ENCODE results near the gene F13A1. TPM values are rescaled to one million over a fixed set of nuclear protein-coding genes. Genes with fewer than 3 reads are reported as not detected.

F13A1 gene
- total RNA-seq, 2 donors from 2014 or later = 3.5 to 24.5 TPM

DNA sequence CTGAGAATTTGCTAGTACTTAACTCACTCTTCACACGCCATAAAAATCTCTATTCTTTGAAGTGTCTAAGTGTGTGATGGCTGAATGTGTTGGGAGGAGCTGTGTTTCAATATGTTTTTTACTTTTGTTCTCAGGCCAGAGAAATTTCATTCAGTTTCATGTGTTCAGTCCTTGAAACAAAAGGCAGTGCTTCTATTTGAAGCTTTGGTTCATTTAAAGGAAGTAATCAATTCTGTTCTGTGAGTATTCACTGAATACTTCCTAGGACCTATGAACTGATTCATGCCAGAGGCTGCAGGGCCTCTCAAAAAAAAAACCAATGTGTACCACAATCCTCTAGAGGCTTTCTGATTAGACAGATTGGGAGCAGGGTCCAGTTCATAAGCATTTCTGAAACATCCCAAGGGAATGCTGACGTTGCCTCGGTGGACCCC lies 12.4 kb upstream of the F13A1 start:
- Histone ChIP-seq H3K27me3 (replicated peaks; ENCODE audit: insufficient read depth) (no peaks in the 10 kb centered on the region), H3K4me1 (replicated peaks) (no peaks in the 10 kb centered on the region), H3K27ac (no peak overlapping the region), H3K9me3 (no peaks in the 10 kb centered on the region), H3K4me3 (no peak overlapping the region), H3K36me3 (no peaks in the 10 kb centered on the region)
- TF ChIP-seq, protein P1, sequence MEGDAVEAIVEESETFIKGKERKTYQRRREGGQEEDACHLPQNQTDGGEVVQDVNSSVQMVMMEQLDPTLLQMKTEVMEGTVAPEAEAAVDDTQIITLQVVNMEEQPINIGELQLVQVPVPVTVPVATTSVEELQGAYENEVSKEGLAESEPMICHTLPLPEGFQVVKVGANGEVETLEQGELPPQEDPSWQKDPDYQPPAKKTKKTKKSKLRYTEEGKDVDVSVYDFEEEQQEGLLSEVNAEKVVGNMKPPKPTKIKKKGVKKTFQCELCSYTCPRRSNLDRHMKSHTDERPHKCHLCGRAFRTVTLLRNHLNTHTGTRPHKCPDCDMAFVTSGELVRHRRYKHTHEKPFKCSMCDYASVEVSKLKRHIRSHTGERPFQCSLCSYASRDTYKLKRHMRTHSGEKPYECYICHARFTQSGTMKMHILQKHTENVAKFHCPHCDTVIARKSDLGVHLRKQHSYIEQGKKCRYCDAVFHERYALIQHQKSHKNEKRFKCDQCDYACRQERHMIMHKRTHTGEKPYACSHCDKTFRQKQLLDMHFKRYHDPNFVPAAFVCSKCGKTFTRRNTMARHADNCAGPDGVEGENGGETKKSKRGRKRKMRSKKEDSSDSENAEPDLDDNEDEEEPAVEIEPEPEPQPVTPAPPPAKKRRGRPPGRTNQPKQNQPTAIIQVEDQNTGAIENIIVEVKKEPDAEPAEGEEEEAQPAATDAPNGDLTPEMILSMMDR (IDR thresholded peaks at IDR 0.05) = no peak
- TF ChIP-seq POLR2A (IDR thresholded peaks at IDR 0.05) = no peak
- WGBS = 68% methylated on average over 3 of the region's 3 CpGs
- intact Hi-C loops (cut with DNase I) = no loop called here
- DNase-seq (ENCODE audit: low spot score) = no peak

DNA sequence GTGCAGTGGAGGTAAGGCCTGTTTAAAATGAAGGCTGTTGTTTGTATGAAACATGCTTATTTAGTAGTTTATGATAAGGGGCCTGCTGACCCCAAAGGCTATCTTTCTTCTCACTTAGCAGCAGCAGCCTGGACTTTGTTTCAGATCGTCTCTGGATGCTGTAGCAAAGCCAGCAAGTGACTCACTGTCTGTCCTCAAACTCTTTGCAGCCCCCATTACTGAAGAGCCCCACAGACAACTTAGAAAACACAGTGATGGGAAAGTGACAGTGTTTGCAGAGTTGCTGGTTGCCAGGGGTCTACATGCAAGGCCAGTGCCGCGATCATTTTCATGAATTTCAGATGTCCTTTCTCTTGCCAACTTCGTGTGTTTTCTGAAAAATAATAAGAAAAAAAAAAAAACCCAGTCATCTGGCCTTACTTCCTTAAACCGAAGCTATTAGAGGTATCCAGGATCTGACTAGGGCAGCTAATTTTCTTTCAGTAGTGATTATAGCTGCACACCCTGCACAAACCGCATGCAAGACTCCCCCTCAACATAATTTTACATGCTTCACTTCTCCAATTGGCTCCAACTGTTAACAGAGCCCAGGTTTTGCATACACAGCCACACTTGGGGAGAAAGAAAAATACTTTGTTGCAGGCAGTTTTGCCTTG lies 11.6 kb upstream of the F13A1 start:
- TF ChIP-seq POLR2AphosphoS5 (IDR thresholded peaks at IDR 0.05) (no peak), POLR2A (IDR thresholded peaks at IDR 0.05) (no peak)
- TF ChIP-seq, protein P1 (IDR thresholded peaks at IDR 0.05) = no peak
- H3K4me1 ChIP-seq (replicated peaks) = no peaks in the 10 kb centered on the region
- no peak overlapping the region for H3K27ac ChIP-seq
- H3K4me3 ChIP-seq = no peak overlapping the region
- H3K9me3 ChIP-seq = no peaks in the 10 kb centered on the region
- no peaks in the 10 kb centered on the region for H3K27me3 ChIP-seq (replicated peaks; ENCODE audit: insufficient read depth)
- H3K36me3 ChIP-seq = no peaks in the 10 kb centered on the region
- no peak for DNase-seq (ENCODE audit: low spot score)
- intact Hi-C loops (cut with DNase I) = no loop called here
- WGBS = 61% methylated on average over 6 of the region's 6 CpGs

DNA sequence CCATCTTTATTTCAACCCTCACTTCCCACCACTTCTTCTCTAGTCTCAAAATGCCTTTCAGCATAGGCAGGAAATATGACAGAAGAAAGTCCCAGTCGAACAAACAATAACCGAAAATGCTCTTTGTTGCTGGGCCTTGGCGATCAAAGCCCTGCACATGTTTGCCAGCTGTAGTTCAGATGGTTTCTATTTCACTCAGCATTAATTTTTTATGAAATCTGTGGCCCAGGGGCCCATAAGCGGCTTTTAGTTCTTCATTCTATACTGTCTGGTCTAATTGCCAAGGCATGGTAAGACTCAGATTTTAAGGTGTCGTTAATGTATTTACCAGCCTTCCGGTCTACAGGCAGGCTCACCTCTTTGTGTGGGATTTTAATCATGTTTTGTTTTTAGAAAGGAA lies 10.9 kb upstream of the F13A1 start:
- no peaks in the 10 kb centered on the region for H3K36me3 ChIP-seq
- no peak overlapping the region for H3K4me3 ChIP-seq
- no peaks in the 10 kb centered on the region for H3K4me1 ChIP-seq (replicated peaks)
- H3K9me3 ChIP-seq = no peaks in the 10 kb centered on the region
- intact Hi-C loops (cut with DNase I) = no loop called here
- TF ChIP-seq, protein P1 (IDR thresholded peaks at IDR 0.05) = no peak
- TF ChIP-seq POLR2A (IDR thresholded peaks at IDR 0.05) (no peak), POLR2AphosphoS5 (IDR thresholded peaks at IDR 0.05) (no peak)
- no peak for DNase-seq (ENCODE audit: low spot score)
- H3K27ac ChIP-seq = no peak overlapping the region
- H3K27me3 ChIP-seq (replicated peaks; ENCODE audit: insufficient read depth) = no peaks in the 10 kb centered on the region
- WGBS = 69% methylated on average over 6 of the region's 6 CpGs

- H3K27ac ChIP-seq = no peak overlapping the region
- 88% methylated on average over 1 of the region's 1 CpG for WGBS
Measured at GRCh38 chr6:6330407-6330806, 9.9 kb upstream of the F13A1 start.

GRCh38 chr6:6328451-6328850 lies 8.0 kb upstream of the F13A1 start:
- Histone ChIP-seq H3K36me3 (no peaks in the 10 kb centered on the region), H3K9me3 (no peaks in the 10 kb centered on the region)
- intact Hi-C loops (cut with DNase I) = no loop called here

More at GRCh38 chr6:6330407-6330806, 9.9 kb upstream of the F13A1 start:
- Histone ChIP-seq H3K9me3 (no peaks in the 10 kb centered on the region), H3K36me3 (no peaks in the 10 kb centered on the region), H3K4me1 (replicated peaks) (no peaks in the 10 kb centered on the region), H3K4me3 (no peak overlapping the region), H3K27me3 (replicated peaks; ENCODE audit: insufficient read depth) (no peaks in the 10 kb centered on the region)
- intact Hi-C loops (cut with DNase I) = no loop called here
- TF ChIP-seq POLR2AphosphoS5 (IDR thresholded peaks at IDR 0.05) = no peak
- TF ChIP-seq, protein P1 (IDR thresholded peaks at IDR 0.05) = no peak
- no peak for TF ChIP-seq POLR2A (IDR thresholded peaks at IDR 0.05)
- DNase-seq (ENCODE audit: low spot score) = no peak

More at GRCh38 chr6:6328451-6328850, 8.0 kb upstream of the F13A1 start:
- no peak for DNase-seq (ENCODE audit: low spot score)
- Histone ChIP-seq H3K4me1 (replicated peaks) (no peaks in the 10 kb centered on the region), H3K27me3 (replicated peaks; ENCODE audit: insufficient read depth) (no peaks in the 10 kb centered on the region), H3K4me3 (no peak overlapping the region), H3K27ac (no peak overlapping the region)
- TF ChIP-seq POLR2AphosphoS5 (IDR thresholded peaks at IDR 0.05) (no peak), POLR2A (IDR thresholded peaks at IDR 0.05) (no peak)
- TF ChIP-seq, protein P1 (IDR thresholded peaks at IDR 0.05) = no peak
- 80% methylated on average over 3 of the region's 3 CpGs for WGBS
